HL-60 (cell line): ENCODE data around the gene GLRA3.

Source experiments
- CTCF ChIP-seq: IDR thresholded peaks from one replicate; pipeline ENCODE4 v1.5.1; 2011; ENCODE audit warnings: low read length, control low read depth, inconsistent platforms; ENCODE audit not compliant: insufficient read depth
- REST ChIP-seq: IDR thresholded peaks from 2 replicates; pipeline ENCODE4 v1.6.1; 2012; ENCODE audit warnings: low read depth; ENCODE audit not compliant: insufficient replicate concordance

- no peak for TF ChIP-seq CTCF
- TF ChIP-seq REST: no peak
These were observed 34.4 kb downstream of the GLRA3 start for GRCh38 chr4:174794543-174795094.
